Activated CD4-positive, alpha-beta T cell treated with anti-CD3 and anti-CD28 coated beads, Interleukin-2, amount 50 U/mL, for 24 hours (primary cell): Measurements from ENCODE around the gene DNAJC5.

Experiments
- DNase-seq, 2 donors: peaks; one replicate each; pipeline ENCODE4 v3.0.0-alpha.2; 2020; ENCODE audit warnings: low read depth in 1 of 2, low spot score in 1 of 2

Gene DNAJC5

DNA sequence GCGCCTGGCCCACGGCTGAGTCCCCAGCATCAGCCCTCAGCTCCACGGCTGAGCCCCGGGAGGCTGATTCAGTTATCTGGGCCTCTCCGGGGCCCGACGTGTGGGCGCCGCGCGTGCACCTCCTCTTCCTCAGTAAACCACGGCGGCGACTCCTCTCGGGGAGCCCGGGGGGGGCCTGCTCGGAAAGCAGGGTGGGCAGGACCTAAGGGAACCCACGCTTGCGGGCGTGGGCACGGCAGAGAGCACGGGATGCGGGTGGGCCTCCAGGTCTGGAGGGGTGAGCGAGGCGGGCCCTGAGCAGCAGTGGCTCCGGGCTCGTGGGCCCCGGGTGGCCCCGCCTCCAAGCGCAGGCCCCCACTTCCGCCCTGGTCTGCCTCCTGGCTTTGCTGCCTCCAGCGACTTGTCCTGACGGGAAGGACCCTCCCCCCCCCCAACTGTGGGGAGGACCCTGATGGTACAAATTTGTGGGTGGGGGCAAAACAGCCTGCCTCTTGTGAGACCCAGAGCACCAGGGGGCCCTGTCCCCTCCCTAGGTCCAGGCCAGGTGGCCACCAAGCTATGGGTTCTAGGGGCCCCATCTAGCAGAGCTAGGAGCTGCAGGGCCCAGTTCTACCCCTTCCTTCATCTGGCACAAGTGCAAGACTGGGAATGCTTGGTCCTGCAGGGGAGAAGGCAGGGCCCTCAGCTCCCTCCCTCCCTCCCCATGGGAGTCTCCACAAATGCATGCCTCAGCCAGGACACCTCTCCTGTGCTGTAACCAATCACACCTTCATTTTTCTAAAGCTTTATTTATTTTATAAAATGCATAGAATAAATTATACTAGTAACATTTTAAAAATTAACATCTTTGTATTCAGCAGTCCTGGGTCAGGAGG lies 44.4 kb downstream of the DNAJC5 start:
- no peak for DNase-seq

DNA sequence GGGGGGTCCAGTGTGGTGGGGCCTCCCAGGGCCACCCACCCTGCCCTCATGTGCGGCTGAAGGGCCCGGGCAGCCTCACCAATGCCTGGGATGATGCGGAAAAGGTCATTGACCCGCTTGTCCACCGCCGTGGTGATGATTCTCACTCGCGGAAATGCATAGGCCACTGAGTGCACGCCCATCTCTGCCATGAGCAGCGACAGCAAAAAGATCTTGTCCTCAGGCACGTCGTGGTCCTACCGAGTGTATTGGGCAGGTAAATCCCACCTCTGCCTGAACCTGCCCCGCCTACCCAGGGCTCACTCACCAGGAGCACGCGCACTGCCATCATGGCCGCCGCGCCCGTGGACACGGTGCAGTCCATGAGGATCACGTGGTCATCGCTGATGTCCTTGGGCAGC lies 45.1 kb downstream of the DNAJC5 start:
- no peak for DNase-seq

DNA sequence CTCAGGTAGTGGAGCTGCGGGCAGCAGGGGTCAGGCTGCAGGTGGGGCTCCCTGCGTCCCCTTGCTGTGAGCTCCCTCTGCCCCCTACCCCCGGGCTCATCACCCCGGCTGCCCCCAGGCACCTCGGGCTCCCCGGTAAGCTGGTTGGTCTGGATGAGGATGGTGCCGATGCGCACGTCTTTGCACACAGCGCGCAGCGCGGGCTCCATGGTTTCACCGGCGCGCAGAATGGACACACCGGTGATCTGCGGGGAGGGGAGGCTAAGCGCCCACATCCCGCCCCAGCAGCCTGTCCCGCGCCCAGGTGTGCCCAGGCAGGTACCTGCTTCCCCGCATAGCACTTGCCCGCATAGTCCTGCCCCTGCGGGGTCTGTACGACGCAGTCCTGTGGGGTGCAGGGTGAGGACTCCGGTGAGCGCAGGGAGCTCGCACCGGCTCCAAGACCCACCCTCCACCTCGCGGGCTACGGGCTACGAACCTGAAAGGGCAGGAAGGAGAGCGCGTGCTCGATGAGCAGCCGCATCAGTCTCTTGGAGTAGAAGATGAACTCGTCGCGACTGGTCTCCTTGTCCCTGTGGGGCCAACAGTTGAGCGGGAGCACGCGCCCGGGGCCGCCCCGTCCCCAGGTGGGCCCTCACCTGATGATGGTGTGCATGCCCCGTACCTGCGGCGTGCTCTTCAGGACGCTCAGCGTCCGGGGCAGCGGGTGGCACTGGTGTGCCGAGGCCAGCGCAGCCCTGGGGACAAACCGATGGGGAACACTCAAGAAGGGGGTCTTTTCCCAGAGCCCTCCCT lies 45.7 kb downstream of the DNAJC5 start:
- no peak for DNase-seq

DNA sequence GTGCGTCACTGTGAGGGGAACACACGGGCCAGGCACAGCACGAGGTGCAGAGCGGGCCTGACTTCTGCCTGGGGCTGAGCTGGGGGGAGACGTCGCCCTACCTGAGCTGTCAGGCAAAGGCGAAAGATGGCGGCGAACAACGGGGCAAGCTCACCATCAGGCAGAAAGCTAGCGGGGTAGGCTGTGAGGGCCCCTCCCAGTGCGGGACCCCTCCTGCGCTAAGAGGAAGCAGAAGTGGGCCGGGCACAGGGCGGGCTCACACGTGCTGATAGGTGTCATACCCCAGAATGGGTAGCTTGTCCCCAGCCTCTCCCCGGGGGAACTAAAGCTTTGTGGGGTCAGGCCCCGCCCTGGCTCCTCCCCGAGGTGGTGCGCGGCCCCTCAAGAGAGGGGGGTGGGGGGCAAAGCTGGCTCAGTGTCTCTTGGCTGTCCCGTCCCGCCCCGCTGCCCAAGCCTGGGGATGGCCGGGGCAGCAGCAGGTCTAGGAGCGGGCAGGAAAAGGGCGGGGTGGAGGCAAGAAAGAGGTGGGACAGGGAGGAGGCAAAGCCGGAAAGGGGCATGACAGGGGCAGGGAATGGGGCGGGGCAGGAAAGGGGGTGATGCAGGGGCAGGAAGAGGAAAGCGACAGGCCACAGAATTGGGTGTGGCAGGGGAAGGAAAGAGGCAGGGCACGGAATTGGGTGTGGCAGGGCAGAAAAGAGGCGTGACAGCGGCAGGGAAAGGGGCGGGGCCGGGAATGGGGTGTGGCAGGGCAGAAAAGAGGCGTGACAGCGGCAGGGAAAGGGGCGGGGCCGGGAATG lies 46.6 kb downstream of the DNAJC5 start:
- DNase-seq: no peak

DNA sequence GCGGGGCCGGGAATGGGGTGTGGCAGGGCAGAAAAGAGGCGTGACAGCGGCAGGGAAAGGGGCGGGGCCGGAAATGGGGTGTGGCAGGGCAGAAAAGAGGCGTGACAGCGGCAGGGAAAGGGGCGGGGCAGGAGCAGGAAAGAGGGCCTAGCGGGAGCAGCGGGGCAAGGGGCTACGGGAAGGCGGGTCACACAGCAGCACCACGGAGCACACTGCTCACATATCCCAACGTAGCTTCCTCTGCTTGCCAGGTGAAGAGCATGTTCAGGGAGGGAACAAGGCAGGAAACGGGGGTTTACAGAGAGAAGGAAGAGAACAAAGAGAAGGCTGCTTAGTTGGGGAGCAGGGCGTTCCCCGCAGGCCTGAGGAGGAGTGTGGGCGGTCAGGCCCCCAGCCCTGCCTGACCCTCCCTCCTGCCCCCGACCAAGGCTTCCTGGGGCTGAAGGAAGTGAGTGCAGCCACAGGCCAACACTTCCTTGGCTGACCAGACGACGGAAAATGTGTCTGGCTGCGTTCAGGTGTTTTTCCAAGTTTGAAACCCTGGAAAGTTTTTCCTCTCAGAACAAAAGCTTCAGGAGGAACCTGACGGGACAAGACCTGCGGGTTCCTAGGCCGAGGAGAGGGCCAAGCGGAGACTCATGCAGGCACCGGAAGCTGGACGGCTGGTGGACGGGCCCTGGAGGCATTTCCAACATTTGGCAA lies 47.5 kb downstream of the DNAJC5 start:
- no peak for DNase-seq

DNA sequence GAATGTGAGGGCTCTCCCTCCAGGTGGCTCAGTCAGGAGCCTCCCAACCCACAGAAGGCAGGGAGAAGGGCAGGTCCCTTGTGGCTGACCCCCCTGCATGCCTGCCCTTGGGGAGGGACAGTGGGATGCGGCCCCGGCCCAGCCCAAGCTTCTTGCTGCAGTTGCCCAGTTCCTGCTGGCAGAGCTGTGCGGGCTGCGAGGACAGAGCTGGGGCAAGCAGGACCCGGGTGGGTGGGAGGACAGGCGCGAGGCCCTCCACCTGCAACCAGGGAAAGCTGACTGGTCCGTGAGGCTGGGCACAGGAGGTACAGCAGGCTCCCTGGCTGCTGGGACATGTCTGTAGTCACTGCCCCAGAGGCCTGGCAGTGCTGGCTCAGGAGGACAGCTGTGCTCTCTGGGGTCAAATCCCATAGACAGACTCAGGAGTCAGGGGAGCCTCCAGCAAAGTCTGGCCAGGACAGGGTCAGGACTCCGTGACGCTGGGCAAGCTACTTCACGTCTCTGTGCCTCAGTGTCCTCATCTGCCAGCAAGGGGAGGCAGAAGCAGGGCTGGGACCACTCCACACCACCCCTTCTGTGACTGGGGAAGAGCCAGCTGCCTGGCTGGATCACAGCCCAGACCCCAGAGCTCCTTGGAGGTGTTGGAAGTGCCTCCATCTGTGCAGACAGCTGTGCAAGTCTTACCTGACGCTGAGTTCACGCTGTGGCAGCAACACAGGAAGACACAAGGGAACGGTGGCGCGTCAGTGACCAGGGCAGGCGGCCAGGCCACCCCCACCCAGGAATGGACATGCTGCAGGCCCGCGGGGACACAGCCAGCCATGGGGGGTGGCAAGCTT lies 48.3 kb downstream of the DNAJC5 start:
- no peak for DNase-seq

DNA sequence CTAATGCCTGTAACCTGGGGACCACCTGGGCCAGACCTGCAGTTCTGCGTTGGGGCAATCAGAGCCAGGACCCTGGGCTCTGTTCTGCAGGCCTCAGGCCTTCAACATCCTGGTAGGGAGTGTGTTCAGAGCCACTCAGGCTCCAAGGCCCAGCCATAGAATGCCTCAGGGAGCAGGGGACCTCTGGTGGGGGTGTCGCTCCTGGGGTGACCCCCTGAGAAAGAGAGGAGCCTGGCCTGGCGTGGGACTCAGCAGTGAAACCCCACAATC lies 48.8 kb downstream of the DNAJC5 start:
- DNase-seq: no peak

DNA sequence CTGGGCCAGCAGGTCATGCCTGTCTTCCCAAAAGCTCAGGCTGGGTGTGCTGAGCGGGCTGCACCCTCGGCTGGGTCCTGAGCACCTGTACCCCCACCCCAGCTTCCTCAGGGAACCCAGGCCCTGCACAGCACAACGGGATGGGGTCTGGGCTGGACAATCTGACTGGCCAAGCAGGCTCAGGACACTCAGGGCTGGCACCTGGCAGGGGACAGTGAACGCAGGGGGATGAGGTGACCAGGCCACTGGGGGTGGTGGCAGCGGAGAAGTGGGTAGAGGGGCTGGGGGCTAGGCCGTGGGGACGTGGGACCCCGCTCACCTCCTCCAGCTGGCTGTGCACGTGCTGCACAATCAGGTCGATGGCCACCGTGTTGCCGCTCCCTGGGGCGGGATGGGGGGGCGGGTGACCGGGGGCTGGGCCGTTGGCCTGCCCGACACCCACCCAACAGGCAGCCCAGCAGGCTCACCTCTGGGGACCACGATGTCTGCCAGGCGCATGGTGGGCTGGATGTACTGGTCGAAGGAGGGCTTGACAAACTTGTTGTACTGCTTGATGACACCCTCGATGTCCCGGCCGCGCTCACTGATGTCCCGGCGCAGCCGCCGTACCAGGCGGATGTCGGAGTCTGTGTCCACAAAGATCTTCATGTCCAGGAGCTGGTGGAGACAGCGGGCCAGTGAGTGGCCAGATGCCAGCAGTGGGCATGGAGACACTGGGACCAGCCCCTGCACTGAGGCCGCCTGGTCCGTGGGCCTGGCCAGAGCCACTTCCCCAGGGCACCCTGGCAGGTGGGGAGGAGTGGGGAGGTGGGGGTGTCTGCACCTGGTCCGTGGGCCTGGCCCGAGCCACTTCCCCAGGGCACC lies 49.4 kb downstream of the DNAJC5 start:
- DNase-seq: no peak

DNA sequence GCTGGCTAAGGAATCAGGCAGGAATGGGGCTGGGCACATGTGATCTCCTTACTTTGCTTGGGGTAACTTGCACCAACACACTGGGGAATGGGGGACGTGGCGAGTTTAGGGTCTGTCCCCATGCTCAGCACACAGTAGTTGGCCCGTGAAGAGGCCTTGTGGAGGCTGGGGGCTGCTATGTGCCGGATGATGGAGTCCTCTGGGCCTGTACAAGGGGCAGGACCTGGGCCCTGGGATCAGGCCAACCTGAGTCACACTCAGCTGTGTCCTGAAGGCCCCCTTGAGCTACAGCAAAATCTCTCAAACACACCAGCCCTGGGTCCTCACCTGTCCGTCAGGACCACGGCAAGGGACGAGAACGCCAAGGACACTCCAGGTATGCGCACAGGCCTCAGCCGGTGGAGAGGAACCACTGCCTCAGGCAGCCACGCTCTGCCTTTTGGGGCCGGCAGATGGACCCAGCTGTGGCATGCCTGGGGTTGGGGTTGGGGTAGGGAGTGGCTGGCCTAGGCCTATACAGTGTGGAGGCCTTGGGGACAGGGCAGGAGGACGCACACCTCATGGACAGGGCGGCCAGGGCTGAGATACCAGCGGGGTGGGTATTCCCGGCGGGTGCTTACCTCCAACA lies 50.2 kb downstream of the DNAJC5 start:
- DNase-seq: no peak

DNA sequence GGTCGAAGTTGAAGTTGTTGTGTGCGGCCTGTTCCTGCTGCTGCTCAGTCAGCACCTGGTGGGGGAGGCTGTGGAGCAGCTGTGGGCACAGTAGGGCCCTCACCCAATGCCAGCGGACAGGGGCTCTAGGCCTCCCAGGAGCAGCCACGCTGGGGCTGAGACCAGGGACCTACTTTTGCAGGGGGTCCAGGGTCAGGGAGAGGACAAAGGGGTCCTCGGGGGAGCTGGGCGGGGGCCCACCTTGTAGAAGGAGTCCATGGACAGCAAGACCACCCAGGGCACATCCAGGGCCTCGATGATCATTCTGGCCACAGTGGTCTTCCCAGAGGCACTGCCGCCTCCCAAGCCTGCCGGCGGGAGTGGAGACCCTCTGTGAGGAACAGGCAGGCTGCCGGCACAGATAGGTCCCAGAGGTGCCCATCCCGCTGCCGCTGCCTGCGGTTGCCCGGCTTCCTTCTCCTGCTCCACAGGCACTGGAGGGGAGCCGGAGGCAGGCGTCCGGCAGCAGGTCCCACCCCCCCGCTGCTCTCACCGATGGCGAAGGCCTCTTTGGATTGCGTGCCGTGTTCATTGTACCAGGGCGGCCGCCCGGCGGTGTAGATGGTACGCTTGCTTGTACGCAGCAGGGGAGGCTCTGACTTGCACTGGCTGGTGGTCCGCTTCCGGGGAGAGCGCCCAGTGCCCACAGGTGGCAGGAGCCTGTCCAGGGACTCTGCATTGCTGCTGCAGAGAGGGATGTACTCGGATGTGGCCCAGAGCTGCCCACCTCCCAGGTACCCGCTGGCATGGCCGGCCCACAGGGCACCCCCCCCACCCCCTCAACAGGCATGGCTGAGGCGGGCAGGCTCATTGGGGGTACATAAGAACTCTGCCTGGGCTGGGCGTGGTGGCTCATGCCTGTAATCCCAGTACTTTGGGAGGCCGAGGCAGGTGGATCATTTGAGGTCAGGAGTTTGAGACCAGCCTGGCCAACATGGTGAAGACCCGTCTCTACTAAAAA lies 51.3 kb downstream of the DNAJC5 start:
- DNase-seq: no peak

DNA sequence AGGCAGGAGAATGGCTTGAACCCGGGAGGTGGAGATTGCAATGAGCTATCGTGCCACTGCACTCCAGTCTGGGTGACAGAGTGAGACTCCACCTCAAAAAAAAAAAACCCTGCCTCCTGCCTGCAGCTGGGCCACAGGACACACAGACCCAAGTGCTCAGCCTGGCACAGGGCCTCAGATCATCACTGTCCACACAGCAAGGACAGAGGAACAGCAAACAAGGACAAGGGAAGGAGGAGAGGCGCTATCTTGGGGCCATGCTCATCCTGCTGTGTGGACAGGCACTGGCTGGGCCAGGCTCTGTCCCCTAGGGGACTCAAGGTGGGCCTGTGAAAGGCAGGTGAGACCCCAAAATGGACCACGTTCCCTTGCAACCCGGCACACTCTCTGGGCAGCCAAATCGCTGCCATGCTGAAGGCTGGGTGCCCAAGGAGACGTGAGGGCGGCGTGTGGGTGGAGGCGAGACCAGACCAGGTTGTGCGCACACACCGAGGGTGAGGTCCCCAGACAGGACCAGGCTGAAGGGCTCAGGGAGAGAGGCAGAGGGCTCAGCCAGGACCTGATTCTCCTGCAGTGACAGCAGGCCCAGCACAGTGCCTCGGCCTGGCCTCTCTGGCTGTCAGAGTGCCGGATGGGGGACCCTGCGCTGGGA lies 52.2 kb downstream of the DNAJC5 start:
- DNase-seq: no peak

DNA sequence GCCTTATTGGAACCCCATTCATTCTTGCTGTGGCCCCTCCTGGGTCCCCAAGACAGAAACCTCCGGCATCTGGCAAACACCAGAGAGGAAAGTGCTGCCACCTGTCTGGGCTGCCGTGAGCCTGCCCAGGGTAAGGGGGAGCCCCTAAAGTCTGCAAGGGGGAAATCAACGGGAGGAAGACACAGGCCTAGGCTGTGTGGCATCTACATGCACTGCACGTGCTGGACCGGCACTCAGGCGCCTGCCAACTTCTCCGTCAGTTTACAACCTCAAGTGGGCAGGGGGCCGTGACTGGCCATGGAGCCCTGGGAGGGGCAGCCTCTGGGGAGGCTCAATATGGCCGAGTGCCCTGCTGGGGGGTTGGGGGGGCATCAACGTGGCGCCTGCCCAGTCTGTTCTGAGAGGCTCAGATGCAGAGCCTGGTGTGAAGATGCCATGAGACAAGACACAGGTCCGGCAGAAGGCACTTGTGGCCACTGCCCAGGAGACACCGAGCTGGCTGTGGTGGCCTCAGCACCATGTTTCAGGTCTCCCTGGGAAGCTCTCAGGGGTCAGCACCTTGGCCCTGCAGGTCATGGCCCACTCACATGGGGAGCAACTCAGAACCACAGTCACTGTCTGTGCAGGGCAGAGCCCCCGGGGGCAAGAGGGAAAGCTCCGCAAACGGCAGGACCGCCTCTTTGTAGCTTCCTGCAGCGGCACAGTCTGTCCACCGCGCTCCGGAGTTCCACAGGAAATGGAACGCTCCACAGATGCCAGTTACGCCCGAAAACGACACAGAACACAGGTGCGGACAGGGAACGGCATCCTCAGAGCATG lies 52.9 kb downstream of the DNAJC5 start:
- DNase-seq: no peak

DNA sequence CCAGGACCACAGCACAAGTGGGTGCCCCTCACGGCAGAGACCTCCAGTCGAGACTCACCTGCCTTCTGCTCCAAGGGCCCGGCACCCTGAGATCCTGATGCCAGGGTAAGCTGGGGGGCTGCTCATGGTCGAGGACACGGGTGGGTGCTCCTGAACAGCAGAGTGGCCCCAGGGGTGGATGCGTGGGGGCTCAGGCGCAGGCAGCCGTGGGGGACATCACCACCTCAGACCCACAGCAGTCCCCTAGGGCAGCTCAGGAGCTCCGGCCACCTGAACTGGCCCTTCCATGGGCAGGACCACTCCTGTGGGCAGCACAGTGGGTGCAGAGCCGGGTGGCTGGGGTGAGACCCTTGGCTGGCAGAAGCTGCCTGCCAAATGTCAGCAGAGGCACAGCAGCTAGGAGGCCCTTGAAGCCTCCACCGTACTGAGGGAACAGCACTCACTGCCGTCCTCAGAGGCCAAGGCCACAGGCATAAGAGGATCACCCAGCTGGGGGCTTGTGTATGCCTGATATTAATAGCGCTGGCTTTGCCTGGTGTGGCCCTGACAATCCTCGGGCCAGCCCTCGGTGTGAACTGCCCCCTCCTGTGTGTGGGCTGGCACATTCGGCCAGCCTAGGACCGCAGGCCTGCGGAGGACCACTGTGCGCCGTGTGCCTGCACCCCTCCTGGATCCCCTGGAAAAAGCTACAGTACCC lies 55.9 kb downstream of the DNAJC5 start:
- no peak for DNase-seq

DNA sequence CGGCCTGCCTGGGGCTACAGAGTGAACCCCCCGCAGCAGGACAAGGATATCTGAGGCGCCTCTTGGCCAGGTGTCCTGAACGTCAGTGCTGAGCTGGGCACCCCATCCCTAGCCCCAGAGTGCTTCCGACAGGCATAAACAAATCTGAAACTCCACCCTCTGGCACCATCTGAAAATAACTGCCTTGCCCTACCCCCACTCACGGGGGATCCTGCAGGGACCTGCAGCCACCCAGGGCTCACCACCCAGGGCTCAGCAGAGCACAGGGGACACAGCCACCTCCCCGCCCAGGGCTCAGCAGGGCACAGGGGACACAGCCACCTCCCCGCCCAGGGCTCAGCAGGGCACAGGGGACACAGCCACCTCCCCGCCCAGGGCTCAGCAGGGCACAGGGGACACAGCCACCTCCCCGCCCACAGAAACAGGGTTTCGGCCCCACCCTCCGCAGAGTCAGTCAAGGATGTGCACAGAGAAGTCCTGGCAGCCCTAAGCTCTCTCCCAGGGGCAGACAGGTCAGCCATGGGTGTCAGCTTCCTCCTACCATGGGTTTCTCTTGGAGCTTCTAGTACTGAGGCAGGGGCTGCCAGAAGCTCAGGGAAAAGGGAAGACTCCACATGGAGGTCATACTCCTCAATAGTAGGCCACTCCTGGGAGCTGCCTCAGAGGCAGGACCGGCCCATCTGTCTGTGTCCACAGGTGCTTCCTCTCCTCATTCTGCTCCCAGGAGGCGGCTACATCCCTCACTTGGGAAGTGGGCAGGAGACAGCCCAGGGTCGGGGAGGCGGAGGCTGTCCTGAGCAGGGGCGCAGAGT lies 56.7 kb downstream of the DNAJC5 start:
- no peak for DNase-seq

DNA sequence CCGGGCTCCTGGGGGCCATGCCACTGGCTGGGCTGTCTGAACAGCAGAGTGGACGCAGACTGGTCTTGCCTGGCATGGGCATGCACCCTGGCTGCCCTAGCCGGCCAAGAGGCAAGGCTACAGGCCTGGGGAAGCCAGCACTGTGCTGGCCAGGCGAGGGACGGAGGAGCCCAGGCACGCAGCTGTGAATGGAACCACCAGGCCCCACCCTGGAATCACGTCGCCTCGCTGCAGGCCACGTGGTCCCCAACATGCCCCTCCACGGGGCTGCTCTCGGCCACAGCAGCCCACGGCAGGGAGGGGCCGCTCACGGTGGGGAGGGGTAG lies 57.2 kb downstream of the DNAJC5 start:
- no peak for DNase-seq
